SIG-M5 treated with dmso at 0.1 percent for 504 hours (cell line): ENCODE data around the gene TRANK1.
"Not testable (repeated sequence)": the region's sequence is repeated elsewhere in the genome, so short reads cannot be mapped to it uniquely, and the experiment has no call there.

Experiments used
- DNase-seq: peaks from one replicate; lab custom pipeline; 2025; ENCODE audit not compliant: unreplicated experiment; lab: John Stamatoyannopoulos, UW

The TRANK1 gene

DNA sequence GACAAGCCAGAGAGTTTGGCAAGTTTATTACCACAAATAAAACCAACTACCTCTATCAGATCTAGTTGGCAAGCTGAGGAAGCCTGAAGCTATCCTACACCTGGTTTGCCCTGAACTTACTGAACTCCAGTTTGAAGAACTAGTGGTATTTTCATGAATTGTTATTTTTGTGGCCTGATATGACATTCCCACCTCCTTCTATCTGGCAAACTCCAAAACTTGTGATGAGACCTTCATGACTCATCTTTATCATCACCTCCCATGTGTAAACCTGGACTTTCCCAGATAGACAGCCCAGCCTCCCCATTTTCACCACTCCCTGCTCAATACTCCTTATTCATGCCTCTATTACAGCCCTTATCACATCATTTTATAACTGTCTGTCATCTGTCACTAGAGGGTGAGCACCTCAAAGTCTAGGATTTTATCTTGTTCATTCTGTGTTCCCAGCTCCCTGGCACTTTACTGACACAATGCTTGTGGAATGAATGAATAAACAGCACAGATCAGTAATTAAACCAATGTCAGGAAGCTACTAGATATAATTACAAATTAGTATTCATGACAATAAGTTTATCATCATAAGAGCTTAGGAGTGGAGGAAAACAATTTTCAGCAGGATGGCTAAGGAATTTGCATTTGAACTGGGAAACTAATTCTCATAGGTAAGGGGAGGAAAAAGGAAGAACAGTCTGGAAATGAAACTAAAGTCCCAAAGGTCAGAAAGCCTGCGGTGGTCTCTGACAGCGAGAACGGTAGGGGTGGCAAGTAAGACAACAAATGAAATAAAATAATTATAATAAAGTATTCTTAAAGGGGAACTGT, 13.2 kb upstream of the TRANK1 start:
- DNase-seq = no peak

DNA sequence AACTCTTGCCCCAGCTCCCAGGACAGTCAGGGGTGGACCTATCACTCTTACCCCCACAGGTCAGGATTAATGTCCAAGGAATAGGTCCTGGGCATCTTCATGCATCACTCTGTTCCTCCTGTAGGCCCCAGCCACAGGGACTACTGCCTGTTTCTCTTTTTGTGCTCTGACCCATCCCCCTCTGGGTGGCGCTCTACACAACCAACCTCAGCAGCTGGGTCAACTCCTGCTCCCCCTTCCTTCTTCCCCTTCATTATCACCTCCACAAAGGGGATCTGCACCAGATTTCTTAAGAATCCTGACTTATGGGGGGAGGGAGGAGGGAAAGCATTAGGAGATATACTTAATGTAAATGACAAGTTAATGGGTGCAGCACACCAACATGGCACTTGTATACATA, 12.2 kb upstream of the TRANK1 start:
- no peak for DNase-seq

- no peak for DNase-seq
Measured at GRCh38 chr3:36956155-36956554, 11.3 kb upstream of the TRANK1 start.

DNA sequence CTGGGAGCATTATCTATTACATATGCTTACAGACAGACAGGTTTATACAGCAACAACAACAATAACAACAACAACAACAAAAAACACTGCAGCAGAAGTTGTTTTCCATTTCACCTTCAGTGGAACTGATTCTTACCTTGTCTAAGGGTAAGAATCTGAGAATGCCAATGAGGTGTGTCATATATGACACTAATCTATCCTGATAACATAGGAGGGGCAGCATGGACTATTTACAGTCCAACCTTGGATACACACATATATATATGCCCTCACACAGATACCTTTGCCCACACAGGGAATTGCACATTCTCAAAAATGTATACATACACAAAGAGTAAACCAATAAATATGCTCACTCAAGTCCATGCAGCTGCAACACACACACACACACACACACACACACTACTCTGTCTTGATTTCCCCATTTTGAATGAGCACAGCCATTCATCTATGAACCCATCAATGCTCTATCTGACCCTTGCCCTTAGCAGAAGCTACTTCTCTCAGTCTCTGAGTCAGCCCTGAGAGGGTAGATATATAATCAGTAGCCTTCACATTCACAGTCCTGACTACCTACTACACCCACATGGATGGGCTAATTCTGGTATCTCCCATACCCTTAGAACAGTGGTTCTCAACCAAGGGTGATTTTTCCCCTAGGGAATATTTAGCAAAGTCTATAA, 9.7 kb upstream of the TRANK1 start:
- DNase-seq = no peak

- DNase-seq = not testable (repeated sequence)
Measured at GRCh38 chr3:36947814-36948213, 3.0 kb upstream of the TRANK1 start.

GRCh38 chr3:36945333-36945980, 603 bp upstream of the TRANK1 start:
- no peak for DNase-seq

DNA sequence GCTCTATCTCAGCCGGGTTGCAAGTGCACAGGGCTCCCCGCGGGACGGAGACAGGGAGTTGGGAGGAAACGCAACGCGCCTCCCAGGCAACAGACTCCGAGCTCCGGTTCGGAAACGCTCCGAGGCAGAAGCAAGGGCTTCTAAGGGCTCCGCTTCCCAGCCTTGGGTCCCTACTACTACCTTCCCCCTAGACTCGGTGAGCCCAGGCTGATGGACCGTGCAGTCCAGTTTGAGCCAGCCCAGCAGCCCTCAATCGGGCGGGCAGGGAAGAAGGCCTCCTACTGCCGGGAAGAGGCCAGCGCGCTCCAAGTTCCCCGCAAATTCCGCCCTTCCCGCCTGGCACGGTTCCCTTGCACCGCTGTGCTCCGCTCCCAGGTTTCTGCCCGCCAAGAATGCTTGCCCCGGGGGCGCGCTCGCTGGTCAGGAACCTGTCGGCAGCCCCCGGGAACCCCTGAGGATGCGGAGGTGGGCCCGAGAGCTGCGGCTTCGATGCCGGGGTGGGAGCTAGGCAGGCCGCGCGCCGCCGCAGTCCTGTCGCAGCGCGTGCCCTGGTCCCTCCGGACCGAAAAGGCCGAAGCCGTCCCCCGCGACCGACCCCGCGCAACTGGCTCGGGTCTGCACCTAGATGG, 728 bp downstream of the TRANK1 start:
- peak; percentile 20 for DNase-seq

DNA sequence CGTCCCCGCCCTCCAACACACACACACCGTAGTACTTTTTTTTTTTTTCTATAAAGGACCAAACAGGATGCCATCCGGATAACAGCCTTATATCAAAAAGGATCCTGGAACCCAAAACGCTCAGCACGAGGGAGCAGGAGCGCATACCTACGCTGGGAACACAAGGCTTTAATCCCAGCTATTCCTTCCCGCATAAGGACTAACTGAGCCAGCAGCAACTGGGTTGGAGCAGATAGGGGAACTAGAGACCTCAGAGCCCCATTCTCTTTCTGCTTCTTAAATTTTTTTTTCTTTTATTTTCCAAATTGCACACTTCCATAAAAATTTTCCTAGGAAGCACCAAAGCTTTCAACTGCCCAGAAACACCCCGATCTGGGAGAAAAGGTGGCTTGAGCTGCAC, 1.3 kb downstream of the TRANK1 start:
- no peak for DNase-seq

DNA sequence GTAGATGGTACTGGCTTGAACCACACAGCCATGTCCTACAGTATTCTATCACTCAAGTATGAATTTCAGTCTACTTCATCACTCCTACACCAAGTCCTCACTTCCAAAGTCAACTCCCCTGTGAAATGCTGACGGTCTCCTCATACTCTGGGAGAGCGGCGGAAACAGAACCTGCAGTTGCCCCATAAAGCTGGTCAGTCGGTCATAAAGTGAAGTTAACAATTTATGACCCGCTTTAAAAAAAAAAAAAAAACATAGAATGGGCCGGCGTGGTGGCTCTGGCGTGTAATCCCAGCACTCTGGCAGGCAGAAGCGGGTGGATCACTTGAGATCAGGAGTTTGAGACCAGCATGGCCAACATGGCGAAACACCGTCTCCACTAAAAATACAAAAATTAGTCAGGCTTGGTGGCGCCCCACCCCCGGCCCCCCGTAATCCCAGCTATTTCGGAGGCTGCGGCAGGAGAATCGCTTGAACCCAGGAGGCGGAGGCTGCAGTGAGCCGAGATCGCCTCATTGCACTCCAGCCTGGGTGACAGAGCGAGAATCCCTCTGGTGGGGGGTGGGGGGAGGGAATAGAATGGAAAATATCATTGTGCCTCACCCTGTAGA, 2.1 kb downstream of the TRANK1 start:
- no peak for DNase-seq

DNA sequence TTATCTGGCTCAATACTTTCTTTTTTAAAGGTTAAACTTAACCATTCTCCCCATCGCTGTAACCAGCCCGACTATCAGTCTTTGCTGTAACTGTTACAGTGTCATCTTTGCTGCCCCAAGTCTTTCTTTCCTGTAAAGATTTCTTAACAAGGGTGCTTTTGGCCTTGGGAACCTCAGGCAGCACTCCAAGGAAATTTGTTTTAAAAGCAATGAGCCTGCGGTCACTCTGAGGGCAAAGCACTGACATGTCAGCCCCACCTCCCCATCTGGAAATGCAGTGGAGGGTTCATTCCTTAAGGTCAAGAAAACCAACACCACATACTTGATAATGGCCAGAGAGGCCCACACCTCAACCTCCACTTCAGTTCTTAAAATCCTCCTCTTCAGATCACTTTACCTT, 3.2 kb downstream of the TRANK1 start:
- DNase-seq = no peak

DNA sequence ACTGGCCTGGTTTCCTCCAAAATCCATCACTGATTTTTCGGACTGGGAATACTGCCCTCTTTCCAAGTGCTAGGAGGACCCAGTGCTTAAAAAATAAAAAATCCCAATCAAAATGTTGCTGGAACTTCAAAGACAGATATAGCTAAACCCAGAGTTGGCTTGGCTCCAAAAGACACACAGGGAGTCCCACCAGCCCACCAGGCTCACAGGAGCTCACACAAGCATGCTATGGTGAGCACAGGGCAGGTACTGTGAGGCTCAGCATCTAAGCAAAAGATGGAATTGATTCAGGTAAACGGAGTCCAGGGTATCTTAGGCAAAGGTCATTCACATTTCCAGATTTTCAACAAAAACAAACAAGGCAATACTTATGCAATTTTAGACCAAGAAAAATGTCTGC, 3.7 kb downstream of the TRANK1 start:
- no peak for DNase-seq

- DNase-seq = no peak
Measured at GRCh38 chr3:36937492-36937891, 7.4 kb downstream of the TRANK1 start.

DNA sequence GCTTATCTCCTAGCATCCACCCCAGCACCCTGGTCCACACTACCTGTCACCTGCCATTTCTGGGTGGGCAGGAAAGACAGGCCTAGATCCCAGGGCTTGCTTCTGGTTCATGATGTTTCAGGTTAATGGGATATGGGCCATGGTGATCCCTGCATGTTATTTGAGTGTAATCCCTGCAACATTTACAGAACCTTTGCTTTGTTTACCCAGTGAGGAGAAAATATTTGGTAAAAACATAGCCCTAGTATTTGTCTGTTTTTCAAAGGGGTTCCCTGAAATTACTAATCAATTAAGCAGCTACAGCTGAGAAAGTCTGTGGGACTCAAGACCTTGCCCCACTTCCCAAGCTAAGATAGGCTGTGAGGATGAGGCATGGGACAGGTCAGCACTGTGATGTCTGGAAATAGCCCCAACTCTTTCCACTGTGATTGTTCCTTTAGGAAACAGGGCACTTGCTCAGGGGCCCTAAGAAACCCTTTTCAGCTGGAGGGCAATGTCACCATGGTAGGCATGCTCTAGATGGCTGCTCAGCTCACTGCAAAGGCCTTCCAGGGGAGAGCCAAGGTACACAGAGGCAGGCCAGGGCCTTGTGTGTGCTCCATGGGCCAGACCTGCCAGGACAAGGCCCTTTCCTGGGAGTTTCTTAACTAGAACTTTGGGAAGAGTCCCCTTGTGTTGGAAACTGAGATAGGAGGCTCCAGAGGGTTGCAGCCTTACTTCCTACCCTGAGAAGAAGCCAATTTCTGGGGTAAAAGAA, 11.1 kb downstream of the TRANK1 start:
- no peak for DNase-seq

GRCh38 chr3:36931424-36931823, 13.4 kb downstream of the TRANK1 start:
- not testable (repeated sequence) for DNase-seq

GRCh38 chr3:36928220-36928619, 16.6 kb downstream of the TRANK1 start:
- DNase-seq = no peak

DNA sequence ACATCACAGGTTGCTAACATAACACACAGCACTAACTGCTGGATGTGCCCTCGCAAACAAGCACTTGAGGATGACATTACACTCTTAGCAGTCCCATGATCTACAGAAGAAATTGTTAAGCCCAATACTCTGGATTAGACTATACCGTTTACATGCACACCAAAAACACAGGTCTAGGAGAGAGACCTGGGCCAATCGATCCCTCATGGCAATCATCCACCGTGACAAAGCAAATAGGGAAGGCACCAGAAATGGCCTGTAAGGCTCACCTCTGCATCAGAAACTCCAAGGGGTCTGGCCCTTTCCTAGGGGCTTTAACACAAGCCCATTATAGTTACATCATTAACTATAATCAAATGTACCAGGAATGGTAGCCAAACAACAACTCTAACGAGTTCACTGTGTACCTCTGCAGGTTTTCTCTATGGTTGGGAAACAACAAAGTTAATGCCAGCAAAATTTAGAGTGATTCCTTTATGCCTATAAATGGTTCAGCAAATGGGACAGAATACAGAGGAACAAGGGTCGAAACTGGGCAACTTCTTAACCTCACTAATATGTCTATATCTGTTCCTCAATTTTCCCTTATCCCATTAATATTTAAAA, 18.5 kb downstream of the TRANK1 start:
- no peak for DNase-seq

- no peak for DNase-seq
Measured at GRCh38 chr3:36924744-36925521, 19.9 kb downstream of the TRANK1 start.

DNA sequence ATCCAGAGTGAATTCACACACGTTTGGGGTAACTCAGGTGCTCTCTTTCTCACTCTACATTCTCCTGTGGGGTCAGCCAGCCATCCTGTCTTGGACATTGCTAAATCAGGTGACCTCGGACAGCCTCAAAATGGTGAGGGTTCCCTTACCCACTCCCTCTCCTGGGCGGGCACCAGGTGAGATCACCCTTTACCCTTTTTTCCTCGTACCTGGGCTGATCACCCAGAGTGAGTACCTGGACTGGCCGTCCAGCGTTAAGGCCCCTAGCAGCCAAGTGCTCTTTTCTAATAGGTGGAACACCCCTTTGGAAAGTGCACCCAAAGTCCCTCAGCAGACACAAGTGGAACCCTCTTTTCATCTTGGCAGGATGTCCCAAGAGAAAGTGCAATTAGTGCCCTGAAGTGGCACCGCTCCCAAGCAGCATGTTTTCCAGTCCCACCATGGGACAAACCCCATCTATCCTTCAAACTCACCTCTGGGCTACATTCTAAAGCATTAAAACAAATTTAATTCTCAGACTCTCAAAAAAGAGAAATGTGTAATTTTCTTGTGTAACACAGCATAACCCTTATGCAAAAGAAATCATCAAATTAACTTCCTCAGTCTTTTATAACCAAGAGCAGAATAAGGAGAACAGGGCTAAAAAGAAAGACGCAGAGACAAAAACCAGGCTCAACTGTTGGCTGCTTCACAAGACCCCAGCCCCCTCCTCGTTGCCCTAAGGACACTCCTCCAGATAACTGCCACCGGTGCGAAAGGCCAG, 20.7 kb downstream of the TRANK1 start:
- DNase-seq = no peak

DNA sequence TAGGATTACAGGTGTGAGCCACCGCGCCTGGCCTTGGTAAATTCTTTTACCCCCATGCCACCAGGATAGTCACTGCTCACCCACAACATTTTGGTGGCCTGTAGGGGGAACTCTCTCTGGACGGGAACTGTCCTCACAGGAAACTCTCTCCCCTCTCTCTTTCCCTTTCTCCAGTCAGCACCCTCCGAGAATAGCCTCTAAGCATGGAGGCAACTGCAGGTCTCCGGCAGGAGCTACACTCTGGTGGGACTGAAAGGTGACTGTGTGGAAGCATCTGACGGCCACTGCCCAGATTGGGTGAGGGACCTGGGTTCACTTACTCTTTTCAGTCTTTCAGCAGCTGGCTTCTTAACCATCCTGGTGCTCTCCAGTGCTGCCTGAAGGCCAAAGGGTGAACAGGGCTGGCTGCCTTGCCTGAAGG, 21.3 kb downstream of the TRANK1 start:
- DNase-seq = no peak
